ENCODE measurements around the gene PLVAP. TPM values are rescaled to one million over a fixed set of nuclear protein-coding genes. Genes with fewer than 3 reads are reported as not detected.

The PLVAP gene
- total RNA-seq, 4 donors from 2014 or later, result 4.7 to 204 (median 87.4) TPM

GRCh38 chr19:17405250-17406045 is 28.3 kb upstream of the PLVAP start, which contains the start of gene BST2:
BST2 (minus strand) TSS chr19:17405630; CDS start chr19:17405575, 55 bp downstream.
- peak within 1 kb of the TSS; percentile 23 to 48 for H3K4me3 ChIP-seq
- H3K36me3 ChIP-seq, result no peaks in the 10 kb centered on the region
- H3K27me3 ChIP-seq, result no peaks in the 10 kb centered on the region
- TF ChIP-seq POLR2A (IDR thresholded peaks at IDR 0.05) (peak; percentile 42 to 77), CTCF (IDR thresholded peaks at IDR 0.05) (no peak)
- intact Hi-C loops (cut with DNase I; ENCODE audit: low total_unique reads), result no loop called here
- DNase-seq, result peak; percentile 57 to 75
- H3K4me1 ChIP-seq, result no peaks in the 10 kb centered on the region
- H3K27ac ChIP-seq, result peak within 1 kb of the TSS; percentile 74 to 87
- no peaks in the 10 kb centered on the region for H3K9me3 ChIP-seq

GRCh38 chr19:17404621-17405249 is 27.6 kb upstream of the PLVAP start:
- intact Hi-C loops (cut with DNase I; ENCODE audit: low total_unique reads), result no loop called here
- Histone ChIP-seq H3K4me1 (no peaks in the 10 kb centered on the region), H3K27ac (peak overlapping the region; percentile 62 to 87), H3K27me3 (no peaks in the 10 kb centered on the region), H3K4me3 (peak overlapping the region; percentile 23 to 48), H3K9me3 (no peaks in the 10 kb centered on the region), H3K36me3 (no peaks in the 10 kb centered on the region)
- TF ChIP-seq POLR2A (IDR thresholded peaks at IDR 0.05) (no peak), CTCF (IDR thresholded peaks at IDR 0.05) (no peak)
- DNase-seq, result no peak

GRCh38 chr19:17404015-17404414 is 26.9 kb upstream of the PLVAP start:
- Histone ChIP-seq H3K4me1 (no peaks in the 10 kb centered on the region), H3K9me3 (no peaks in the 10 kb centered on the region), H3K27ac (peak overlapping the region; percentile 62 to 87), H3K27me3 (no peaks in the 10 kb centered on the region), H3K4me3 (peak overlapping the region in 1 of 2 donors; percentile 48), H3K36me3 (no peaks in the 10 kb centered on the region)
- TF ChIP-seq POLR2A (IDR thresholded peaks at IDR 0.05) (no peak), CTCF (IDR thresholded peaks at IDR 0.05) (no peak)
- no peak for DNase-seq
- intact Hi-C loops (cut with DNase I; ENCODE audit: low total_unique reads), result no loop called here

GRCh38 chr19:17402982-17403855 is 26.1 kb upstream of the PLVAP start:
- H3K4me3 ChIP-seq, result peak overlapping the region in 1 of 2 donors; percentile 48
- TF ChIP-seq CTCF (IDR thresholded peaks at IDR 0.05) (no peak), POLR2A (IDR thresholded peaks at IDR 0.05) (no peak)
- no peak for DNase-seq

More at GRCh38 chr19:17402982-17403855, 26.1 kb upstream of the PLVAP start:
- no peaks in the 10 kb centered on the region for H3K27me3 ChIP-seq
- peak overlapping the region in 1 of 2 donors; percentile 87 for H3K27ac ChIP-seq
- intact Hi-C loops (cut with DNase I; ENCODE audit: low total_unique reads), result no loop called here
- H3K9me3 ChIP-seq, result no peaks in the 10 kb centered on the region
- H3K36me3 ChIP-seq, result no peaks in the 10 kb centered on the region
- H3K4me1 ChIP-seq, result no peaks in the 10 kb centered on the region
